Stomach (tissue), 4 donors: ENCODE data around the gene TNNI3K.

ENCODE experiments used
- CTCF ChIP-seq, 7 experiments: fragments of 450-650 bp in 4 of 7; fragments of 200-600 bp in 3 of 7; sonication (generic) in 3 of 7; IDR thresholded peaks; one replicate each; pipeline ENCODE4 v1.5.1; 2016 to 2019; ENCODE audit warnings: antibody characterized with exemption in 7 of 7, control low read depth in 2 of 7, mild to moderate bottlenecking in 1 of 7
- EP300 ChIP-seq: sonication (generic); formaldehyde crosslinking; IDR thresholded peaks from one replicate; pipeline ENCODE4 v1.6.1; 2017; ENCODE audit warnings: antibody characterized with exemption
- POLR2A ChIP-seq, 4 donors: fragments of 450-650 bp; IDR thresholded peaks; one replicate each; pipeline ENCODE4 v1.6.1; 2016; ENCODE audit warnings: antibody characterized with exemption in 4 of 4, control low read depth in 2 of 4, mild to moderate bottlenecking in 1 of 4, moderate library complexity in 1 of 4
- POLR2AphosphoS5 ChIP-seq, 3 donors: sonication (generic); formaldehyde crosslinking; IDR thresholded peaks; one replicate each; pipeline ENCODE4 v1.6.1; 2016; ENCODE audit warnings: antibody characterized with exemption in 3 of 3

- TF ChIP-seq CTCF (IDR thresholded peaks at IDR 0.05), result no peak
- TF ChIP-seq POLR2AphosphoS5 (IDR thresholded peaks at IDR 0.05), result no peak
- TF ChIP-seq POLR2A (IDR thresholded peaks at IDR 0.05), result no peak
- TF ChIP-seq EP300, result no peak
Measured at GRCh38 chr1:74590288-74590687, 355.1 kb downstream of the TNNI3K start.
